ENCODE measurements around the gene LRRC28.

Gene LRRC28

DNA sequence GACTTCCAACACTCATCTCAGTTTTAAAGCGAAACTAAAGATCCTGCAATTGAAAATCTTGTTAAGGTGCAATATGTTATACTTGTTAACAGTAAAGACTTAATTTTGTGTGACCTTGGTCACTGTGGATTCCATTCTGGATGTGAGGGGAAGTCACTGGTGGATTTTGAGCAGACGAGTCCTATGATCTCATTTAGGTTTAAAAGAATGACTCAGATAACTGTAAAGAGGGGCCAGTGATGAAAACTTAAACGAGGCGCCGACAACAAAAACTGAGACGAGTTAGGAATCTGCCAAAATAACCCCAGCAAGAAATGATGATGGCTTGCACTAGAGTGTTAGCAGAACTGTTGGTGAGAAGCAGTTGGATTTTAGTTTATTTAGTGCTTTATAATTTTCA lies 56.5 kb downstream of the LRRC28 start:
- DNase-seq: no peak

DNA sequence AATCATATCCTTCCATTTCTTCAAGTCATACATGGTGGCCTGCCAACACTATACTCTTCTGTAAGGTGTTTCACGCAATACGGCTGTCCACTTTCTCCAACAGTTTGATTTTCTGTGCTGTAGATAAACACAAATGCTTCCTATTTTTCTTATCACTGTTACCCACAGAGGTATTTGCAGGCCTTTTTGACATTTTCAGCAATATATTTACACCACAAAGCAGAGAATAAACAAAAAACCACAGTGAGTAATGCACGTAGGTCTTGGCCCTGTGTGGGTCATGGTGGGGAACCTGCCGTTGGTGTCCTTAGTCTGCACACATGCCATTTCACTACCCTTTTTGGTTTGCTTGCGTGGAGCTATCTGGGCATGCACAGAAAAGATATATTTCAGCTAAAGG lies 59.5 kb downstream of the LRRC28 start:
- no peak for DNase-seq

DNA sequence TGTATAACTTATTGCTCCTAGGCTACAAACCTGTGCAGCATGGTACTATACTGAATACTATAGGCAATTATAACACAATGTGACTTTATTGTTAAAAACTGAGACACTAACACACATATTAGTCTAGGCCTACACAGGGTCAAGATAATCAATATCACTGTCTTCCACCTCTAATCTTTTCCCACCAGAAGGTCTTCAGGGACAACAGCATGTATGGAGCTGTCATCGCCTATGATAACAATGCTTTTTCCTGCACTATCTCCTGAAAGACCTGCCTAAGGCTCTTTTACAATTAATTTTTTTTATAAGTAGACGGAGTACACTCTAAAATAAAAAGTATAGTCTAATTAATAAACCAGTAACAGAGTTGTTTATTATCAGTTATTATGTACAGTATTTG lies 60.9 kb downstream of the LRRC28 start:
- DNase-seq: no peak

DNA sequence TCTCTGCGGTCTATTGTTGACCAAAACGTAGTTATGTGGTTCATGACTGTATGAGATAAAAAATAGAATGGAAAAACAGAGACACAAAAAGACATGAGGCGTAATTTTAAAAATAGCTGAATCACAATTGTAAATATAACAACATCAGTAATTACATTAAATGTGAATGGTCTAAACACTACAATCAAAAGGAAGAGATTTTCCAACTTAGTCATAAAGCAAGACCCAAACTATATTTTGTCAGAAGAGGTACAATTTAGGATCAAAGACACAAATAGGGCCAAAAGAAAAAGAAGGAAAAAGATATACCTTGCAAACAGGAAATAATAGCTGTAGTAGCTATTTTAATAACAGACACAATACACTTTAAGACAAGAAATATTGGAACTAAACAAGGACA lies 61.5 kb downstream of the LRRC28 start:
- DNase-seq: no peak

DNA sequence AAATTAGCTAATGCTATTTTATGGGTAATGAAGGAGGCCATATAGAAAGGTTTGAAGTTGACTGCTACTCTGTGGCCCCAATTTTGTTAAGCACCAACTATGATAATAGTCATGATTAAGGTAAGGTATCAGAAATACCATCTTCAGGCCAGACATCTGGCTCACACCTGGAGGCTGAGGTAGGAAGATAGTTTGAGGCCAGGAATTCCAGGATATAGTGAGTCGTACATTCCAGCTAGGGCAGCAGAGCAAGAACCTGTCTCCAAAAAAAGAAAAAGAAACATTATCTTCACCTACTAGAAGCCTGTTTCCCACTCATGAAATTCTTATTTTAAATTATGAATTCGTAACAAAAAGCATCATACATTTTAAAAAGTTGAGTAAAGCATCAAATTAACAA lies 64.4 kb downstream of the LRRC28 start:
- DNase-seq: no peak

DNA sequence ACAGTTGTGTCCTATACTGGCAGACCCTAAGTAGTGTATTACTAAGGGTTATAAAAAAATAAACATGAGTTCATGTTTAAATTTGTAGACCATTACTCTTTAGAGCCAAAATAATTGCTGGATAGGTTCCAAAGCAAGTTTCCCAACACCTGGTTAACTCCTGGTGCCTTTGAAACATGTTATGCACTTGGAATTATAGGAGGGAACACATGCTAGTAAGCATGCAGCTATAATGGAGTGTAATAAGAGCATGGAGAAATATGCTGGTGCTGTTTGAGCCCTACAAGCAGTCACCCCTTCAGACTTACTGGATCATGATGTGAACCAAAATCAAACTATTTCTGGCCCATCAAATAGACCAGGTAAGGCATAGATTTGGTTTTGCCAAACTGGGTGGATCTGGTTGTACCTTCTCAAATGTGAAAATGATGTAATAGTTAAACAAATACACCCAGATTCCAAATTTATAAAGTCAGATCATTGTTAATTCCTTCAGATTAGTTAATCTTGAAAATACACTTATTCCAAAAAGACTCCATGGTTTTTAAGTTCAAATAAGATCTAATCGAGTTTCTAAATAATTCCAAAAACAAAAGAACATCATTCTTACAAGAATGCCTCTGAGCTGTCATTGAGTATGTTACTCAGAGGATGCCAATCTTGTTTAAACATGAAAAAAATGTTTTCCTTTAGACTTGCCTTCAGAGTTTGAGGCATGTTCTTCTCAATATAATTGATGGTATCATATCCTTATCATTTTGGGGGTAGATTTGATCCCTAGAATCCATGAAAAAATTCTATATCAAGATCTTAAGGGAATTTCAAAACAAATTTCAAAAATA lies 69.3 kb downstream of the LRRC28 start:
- DNase-seq: no peak

DNA sequence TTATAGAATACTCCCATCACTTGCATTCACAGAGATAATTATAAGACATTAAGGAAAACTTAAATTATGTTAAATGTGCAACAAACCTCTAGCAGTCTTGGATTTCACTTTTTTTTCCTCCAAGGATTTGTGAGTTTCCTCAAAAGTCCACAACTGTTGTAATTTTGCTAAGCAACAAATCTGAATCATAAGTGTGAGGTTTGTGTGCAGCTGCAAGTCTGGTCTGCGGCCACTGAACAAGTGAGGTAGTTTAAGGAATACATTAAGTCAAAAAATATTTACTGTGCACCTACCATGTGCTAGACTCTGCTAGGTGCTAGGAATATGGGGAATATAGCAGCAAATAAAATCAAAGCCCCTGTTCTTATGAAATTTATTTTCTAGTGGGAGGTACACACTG lies 70.2 kb downstream of the LRRC28 start:
- no peak for DNase-seq

DNA sequence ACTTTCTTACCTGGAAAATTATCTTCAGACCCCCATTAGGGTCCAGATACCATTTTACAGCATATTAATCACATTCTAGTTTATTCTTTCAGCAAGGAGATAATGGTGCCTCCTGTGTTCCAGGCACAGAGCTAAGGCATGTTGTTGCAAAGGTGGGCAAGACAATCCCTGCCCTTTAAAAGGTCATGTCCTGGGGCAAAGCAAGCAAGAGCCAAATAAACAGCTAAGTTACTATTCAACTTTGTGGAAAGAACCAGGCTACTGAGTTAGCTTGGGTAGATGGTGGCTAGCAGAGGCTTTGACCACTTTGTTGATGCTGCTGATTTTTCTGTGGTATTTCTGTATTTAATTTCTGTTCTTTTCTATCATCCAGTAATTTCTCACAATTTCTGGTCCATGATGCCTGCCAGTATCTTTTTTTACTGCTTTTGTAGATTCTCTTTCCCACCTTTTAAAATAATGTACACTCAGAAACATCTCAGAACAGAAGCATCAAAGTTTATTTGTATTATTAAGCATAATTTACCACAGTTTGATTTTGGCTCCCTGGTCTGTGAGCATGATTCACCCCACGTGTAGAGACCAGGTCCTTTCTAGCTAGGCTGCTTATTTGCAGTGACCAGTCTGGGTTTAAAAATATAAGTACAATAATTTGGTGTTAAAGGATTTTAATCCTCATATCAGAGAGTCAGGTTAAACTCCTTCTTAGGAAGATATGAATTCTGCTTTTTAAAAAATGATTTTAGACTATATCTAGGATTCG lies 71.5 kb downstream of the LRRC28 start:
- no peak for DNase-seq

DNA sequence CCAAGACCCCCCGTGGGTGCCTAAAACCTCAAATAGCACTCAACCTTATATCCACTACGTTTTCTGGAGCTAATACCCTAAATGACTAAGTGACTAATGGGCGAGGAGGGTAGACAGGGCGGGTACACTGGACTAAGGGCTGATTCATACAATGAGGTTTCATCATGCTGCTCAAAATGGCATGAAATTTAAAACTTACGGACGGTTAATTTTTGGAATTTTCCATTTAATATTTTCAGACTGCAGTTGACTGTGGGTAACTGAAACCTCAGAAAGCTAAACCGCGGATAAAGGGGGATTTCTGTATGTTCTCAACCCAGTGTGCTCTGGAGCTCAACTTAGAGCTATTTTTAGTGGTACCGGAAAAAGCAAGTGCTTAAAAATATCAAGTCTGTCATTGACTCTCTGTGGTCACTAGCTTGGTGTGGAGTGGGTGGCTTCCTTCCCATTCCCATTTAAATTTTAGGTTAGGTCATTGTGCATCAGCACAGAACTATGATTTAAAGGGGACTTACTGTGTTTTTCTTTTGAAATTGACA lies 72.9 kb downstream of the LRRC28 start:
- DNase-seq: no peak

DNA sequence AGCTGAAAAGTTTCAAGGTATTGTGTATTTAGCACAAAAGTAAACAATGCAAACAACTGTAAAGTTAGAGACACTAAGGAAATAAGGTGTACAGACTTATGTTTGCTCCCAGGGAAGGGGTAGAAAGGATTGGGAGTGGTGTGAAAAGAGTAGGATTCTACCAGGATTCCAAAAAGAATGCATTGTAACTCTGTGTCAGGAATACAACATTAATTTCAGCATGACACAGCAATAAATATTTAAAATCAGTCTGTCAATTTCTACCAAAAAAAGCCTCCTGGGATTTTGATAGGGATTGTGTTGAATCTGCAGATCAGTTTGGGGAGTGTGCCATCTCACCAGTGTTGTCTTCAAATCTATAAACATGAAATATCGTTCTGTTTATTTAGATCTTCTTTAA lies 73.4 kb downstream of the LRRC28 start:
- DNase-seq: no peak

DNA sequence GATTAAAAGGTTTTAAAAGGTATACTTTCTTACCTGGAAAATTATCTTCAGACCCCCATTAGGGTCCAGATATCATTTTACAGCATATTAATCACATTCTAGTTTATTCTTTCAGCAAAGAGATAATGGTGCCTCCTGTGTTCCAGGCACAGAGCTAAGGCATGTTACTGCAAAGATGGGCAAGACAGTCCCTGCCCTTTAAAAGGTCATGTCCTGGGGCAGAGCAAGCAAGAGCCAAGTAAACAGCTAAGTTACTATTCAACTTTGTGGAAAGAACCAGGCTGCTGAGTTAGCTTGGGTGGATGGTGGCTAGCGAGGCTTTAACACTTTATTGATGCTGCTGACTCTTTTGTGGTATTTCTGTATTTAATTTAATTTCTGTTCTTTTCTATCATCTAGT lies 75.0 kb downstream of the LRRC28 start:
- no peak for DNase-seq

DNA sequence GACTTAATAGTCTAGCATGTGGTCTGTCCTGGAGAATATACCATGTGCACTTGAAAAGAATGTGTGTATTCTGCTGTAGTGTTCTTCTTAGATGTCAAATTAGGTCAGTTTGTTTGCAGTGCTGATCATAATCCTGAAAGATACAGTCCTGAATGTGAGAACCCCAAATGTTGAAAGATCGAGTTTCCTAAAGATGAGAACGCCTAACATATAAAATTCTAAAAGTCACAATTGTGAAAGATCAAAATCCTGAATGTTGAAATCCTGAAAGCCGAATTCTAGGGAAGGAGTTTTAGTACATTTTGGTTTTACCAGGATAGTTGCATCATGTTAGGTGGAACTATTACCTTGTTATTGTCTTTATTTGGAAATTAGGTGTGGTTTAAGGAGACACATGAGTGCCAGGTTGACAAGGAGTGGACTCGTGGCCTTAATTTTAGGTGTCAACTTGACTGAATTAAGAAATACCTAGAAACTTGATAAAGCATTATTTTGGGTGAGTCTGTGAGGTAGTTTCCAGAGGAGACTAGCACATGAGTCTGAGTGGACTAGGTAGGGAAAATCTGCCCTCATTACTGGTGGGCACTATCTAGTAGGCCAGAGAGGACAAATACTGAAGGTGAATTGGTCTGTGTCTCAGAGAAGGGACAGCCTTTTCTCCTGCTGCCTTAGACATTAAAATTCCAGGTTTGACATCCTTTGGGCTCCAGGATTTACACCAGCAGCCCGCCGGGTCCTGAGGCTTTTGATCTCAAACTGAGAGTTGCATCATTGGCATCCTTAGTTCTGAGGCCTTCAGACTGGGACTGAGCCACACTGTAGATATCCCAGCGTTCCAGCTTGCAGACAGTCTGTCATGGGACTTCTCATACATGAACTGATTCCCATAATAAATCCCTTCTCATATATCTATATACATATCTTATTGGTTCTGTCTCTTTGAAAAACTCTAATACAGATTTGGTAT lies 77.1 kb downstream of the LRRC28 start:
- DNase-seq: no peak

DNA sequence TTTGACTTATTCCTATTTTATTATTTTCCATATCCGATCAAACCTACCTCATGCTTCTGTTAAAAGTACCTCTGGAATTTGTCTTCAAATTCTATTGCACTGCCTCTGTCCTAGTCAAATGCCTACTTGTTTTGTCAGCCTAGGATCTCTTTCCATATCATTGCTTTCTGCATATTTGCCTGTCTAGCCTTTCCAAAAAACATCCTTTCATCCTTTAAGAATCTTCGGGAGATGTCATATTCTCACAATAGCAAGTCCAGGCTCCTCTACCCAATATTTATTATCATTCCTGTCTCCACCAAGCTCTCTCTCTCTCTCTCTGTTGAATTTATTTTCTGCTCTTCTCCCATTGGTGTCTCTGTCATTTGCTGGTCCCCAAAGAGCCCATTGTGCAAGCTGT lies 80.1 kb downstream of the LRRC28 start:
- DNase-seq: no peak

DNA sequence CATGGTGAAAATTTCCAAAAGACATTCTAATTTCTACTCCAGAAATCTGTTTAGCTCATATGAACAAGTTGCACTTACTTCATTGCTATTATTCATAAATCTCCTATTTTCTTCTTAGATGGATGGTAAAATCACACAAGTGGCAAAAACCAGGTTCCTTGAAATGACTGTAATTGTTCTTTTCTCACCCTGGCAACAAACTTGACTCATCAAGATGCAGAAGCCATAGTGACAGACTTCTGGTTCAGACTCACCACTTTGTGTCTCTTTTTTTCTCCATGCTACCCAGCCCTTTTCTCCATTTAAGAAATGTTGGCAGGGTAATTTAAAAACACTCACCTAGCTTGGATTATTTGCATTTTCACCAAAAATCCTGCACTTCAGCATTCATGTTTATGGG lies 82.1 kb downstream of the LRRC28 start:
- DNase-seq: no peak

DNA sequence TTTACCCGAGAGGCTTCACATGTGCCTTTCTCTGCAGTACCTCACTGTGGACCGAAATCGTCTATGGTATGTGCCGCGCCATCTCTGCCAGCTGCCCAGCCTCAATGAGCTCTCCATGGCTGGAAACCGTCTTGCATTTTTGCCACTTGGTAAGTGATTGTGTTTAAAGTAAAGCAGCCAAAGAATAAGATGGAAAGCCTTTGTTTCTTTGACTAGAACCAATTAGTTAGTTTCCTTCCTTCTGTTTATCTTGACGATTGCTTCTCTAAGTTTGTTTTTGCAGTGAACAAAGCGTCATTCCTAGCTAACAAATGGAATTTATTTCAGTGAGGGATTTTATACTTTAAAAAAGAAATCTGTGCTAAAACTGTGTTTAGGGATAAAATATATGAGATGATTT lies 82.7 kb downstream of the LRRC28 start:
- no peak for DNase-seq

DNA sequence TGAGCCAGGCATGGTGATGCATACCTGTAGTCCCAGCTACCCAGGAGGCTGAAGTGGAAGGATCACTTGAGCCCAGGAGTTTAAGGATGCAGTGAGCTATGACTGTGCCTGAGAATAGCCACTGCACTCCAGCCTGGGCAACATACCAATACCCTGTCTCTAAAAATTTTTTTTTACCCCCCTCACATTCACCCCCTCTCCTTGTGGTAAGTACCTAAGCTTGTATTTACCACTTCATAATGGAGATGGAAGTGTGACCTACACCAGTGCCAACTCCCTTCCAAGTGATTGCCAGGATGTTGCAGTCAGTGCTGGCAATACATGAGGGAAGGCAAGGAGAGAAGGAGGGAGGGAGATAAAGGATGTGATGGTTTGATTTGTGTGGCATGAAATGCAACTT lies 84.2 kb downstream of the LRRC28 start:
- DNase-seq: no peak

DNA sequence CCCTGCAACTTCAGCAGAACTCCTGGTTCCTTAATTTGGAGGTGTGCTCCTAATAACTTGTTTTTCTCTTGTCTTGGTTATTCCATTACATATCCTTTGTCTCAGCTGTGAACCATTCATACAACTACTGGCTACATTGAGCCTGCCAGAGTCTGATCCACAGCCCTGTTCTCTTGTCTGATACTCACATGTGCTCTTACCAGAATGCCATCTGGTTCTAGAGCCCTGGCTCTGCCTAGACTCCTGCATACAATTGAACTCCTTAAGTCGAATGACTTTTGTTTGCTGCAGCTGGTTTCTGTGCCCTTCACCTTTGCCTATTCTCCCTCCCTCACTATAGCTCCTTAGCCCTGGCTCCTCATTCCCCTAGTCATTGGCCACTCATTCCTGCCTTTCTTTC lies 85.5 kb downstream of the LRRC28 start:
- no peak for DNase-seq

DNA sequence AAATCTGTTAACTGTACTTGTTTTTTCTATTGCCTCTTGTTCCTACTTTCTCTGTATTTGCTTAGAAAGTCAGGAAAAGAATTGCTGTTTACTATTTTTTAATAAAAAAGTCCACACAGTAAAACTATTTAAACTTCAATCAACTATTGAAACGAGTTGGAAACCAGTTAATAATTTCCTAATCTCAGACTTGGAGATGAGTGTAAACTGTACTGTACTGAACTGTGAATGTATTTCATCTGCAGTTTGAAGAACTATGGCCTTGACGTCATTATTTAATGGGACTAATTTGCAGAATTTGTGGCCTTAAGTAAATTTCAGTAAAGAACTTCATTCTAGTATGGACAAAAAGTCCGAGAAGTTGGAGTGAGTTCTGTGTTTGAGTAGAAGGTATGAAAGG lies 89.1 kb downstream of the LRRC28 start:
- no peak for DNase-seq

DNA sequence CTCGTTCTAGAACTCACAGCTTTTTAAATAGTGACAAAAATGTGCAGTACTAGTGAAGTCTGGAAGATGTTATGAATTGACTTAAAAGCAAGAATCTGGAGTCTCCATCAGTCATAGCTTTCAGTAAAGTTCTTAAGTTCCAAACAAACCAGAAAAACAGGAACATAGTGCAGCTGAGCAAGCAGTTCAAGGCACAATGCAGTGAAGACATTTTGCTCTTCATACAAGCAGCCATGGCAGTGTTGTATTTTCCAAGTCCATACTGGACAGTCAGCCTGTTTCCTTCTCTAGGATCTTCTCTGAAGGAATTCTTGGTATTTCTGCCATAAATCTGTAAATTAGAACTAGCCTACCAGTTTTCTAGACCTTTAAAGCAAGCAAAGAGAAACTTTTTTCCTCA lies 90.5 kb downstream of the LRRC28 start:
- DNase-seq: no peak

DNA sequence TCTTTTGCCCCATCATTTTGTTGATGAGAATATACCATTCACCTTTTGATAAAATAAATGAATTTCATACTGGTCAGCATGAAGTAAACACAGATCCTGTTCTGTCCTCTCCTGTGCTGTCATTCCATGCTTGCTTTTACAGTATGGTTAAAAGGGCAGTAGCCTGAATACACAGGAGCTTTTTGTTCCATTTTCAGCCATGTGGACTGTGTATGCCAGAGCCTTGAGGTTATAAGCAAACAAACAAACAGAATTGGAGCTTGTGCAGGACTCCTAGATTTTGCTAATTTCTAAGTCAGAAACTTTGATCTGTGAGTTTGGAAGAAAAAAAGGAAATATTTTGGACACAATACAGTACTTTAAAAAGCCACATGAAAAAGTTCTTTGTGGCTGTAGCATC lies 91.9 kb downstream of the LRRC28 start:
- DNase-seq: no peak

DNA sequence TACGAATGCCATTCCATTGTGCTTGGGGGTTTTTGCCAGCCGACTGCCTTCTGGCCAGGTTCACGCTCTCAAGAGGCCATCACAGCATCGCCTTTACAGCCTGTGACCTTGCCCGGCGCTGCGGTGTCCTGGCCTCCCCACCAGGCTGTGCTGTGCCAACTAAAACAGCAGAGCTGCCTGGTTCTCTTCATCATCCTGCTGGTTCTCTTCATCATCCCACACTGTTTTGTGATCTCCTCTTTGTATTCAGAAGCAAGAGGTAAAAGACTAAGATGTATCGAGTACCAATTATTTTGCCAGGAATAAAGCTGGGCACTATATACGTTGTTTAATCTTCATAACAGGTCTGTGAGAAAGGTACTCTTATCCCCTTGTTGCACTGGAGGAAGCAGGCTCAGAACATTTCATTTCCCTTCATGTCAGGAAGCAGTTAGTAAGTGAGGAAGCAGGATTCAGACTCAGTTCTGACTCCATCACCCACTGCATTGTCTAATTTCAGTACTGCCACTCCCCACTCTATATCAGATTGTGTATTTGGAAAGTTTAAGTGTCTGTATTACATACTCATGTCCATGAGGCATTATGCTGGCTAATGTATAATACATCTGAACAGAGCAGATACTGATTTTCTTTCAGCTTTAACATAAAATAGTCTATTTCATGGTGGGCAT lies 92.7 kb downstream of the LRRC28 start:
- DNase-seq: no peak

DNA sequence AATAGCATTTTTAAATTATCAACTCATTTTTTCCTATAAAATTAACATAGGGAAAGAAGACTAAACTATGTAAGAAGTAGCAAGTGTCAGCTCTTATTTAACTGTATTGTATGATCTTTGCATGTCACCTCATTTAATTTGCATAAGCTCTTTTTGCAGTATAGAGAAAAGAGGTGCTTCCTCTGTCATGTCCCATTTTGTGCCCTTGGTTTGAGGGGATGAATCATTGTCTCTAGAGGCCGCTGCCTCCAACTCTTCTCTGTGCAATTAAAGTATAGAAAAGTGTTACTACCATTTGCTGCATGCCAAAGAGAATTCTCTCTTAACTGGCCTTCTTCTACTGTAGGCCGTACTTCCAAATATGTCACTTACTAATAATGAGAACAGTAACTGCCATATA lies 93.4 kb downstream of the LRRC28 start:
- DNase-seq: no peak

DNA sequence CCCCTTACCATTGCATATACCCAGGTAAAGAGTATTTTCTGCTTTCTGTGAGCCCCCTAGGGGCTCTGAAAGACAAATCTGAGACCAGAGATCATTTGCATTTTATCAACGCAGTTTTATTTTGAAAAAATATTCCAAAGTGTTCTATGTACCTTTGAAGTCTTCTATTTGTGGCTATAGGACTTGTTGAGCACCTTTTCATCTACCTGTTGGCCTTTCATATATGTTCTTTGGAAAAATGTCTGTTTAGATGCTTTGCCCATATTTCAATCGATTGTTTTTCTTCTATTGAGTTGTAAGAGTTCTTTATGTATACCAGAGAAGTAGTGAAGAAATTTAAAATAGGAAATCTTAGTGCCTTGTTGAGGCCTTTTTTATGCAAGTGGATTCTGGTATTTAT lies 94.0 kb downstream of the LRRC28 start:
- no peak for DNase-seq

All from DMS 273 treated with DMSO at 0.1 percent for 48 hours (cell line).